C4-2B (cell line): ENCODE measurements around the gene IL16.

Experiments
- H3K27ac ChIP-seq: fragments of 450-650 bp; 2 replicates; pipeline ENCODE4 v1.5.1; 2017
- CTCF ChIP-seq: fragments of 450-650 bp; conservative IDR thresholded peaks from 2 replicates; pipeline ENCODE4 v1.5.1; 2017; ENCODE audit warnings: mild to moderate bottlenecking
- ZFX ChIP-seq: fragments of 450-650 bp; IDR thresholded peaks from 2 replicates; pipeline ENCODE4 v1.6.1; 2017

Gene IL16

GRCh38 chr15:81265256-81265943, 68.7 kb downstream of the IL16 start:
- peak overlapping the region; percentile 6; the same call in 1 of the 2 replicates for H3K27ac ChIP-seq
- TF ChIP-seq ZFX (no peak), CTCF (no peak)

GRCh38 chr15:81265944-81266775, 69.5 kb downstream of the IL16 start:
- H3K27ac ChIP-seq = peak overlapping the region; percentile 6; the same call in 1 of the 2 replicates
- TF ChIP-seq ZFX = no peak
- TF ChIP-seq CTCF = peak; percentile 96

- no peak overlapping the region for H3K27ac ChIP-seq
- TF ChIP-seq ZFX (no peak), CTCF (no peak)
Measured at GRCh38 chr15:81268340-81268739, 71.7 kb downstream of the IL16 start.

GRCh38 chr15:81268881-81269601, 72.4 kb downstream of the IL16 start:
- H3K27ac ChIP-seq = no peak overlapping the region

GRCh38 chr15:81270188-81270587, 73.5 kb downstream of the IL16 start:
- TF ChIP-seq ZFX (no peak), CTCF (no peak)
- H3K27ac ChIP-seq = no peak overlapping the region

More at GRCh38 chr15:81268881-81269601, 72.4 kb downstream of the IL16 start:
- TF ChIP-seq ZFX = no peak
- TF ChIP-seq CTCF = no peak

- no peak overlapping the region for H3K27ac ChIP-seq
- TF ChIP-seq CTCF (no peak), ZFX (no peak)
Measured at GRCh38 chr15:81270781-81271491, 74.3 kb downstream of the IL16 start.
